H1 (cell line): ENCODE data around the gene SHANK2. TPM values are rescaled to one million over a fixed set of nuclear protein-coding genes. Genes with fewer than 3 reads are reported as not detected.

Source experiments
- CTCF ChIA-PET: fragments of 300-600 bp; sonication (Branson Sonifier 250); formaldehyde crosslinking; loops from one replicate; lab custom pipeline; 2021; ENCODE audit not compliant: partially characterized antibody; lab: Charles Lee
- POLR2A ChIA-PET: fragments of 300-600 bp; sonication (Branson Sonifier 250); formaldehyde crosslinking; loops from one replicate; lab custom pipeline; 2021; ENCODE audit warnings: inconsistent platforms; ENCODE audit not compliant: partially characterized antibody; lab: Charles Lee
- DNase-seq, 2 experiments: peaks; one replicate each; pipeline versions ENCODE4 v3.0.0 to v3.0.0-alpha.2; 2010 to 2022; ENCODE audit warnings: low spot score in 2 of 2, low read depth in 1 of 2, mixed read lengths in 1 of 2
- FAIRE-seq: peaks from 2 replicates; lab custom pipeline; 2011; peaks lifted over from hg19 to GRCh38; lab: Jason Lieb, UNC
- H2AFZ ChIP-seq: 2 replicates; pipeline ENCODE4 v1.8.1; 2012; ENCODE audit warnings: low read length, inconsistent platforms
- H2AK5ac ChIP-seq: 2 replicates; pipeline ENCODE4 v1.6.1; 2013; ENCODE audit warnings: low read depth, low read length
- H2BK120ac ChIP-seq: replicated peaks from 2 replicates; pipeline ENCODE3; 2013; ENCODE audit warnings: low read depth, low read length, inconsistent platforms
- H2BK12ac ChIP-seq: 2 replicates; pipeline ENCODE4 v1.6.1; 2013; ENCODE audit warnings: low read depth, low read length
- H2BK15ac ChIP-seq: 2 replicates; pipeline ENCODE4 v1.6.1; 2013; ENCODE audit warnings: low read length
- H2BK20ac ChIP-seq: 2 replicates; pipeline ENCODE4 v1.6.1; 2013; ENCODE audit warnings: low read length
- H2BK5ac ChIP-seq: 2 replicates; pipeline ENCODE4 v1.6.1; 2013; ENCODE audit warnings: low read depth, low read length
- H3K14ac ChIP-seq: 2 replicates; pipeline ENCODE4 v1.6.1; 2013; ENCODE audit warnings: inconsistent platforms; ENCODE audit not compliant: insufficient read length
- H3K18ac ChIP-seq: 2 replicates; pipeline ENCODE4 v1.6.1; 2013; ENCODE audit warnings: low read length; ENCODE audit errors: extremely low read depth
- H3K23ac ChIP-seq: 2 replicates; pipeline ENCODE4 v1.6.1; 2013; ENCODE audit warnings: inconsistent platforms; ENCODE audit not compliant: insufficient read length
- H3K23me2 ChIP-seq: 2 replicates; pipeline ENCODE4 v1.6.1; 2013; ENCODE audit warnings: low read depth, low read length
- H3K27ac ChIP-seq: 2 replicates; pipeline ENCODE4 v1.6.1; 2011; ENCODE audit warnings: low read depth, low read length, inconsistent platforms
- H3K27me3 ChIP-seq, 4 experiments: replicated peaks in 1 of 4; 1 replicate in 1 of 4; 2 replicates in 3 of 4; pipeline versions ENCODE4 v1.6.1 to v1.8.1; 2011 to 2013; ENCODE audit warnings: low read length in 3 of 4, mild to moderate bottlenecking in 3 of 4, inconsistent platforms in 2 of 4, mixed read lengths in 2 of 4, moderate library complexity in 1 of 4; ENCODE audit not compliant: control insufficient read depth in 3 of 4, insufficient read depth in 3 of 4; ENCODE audit errors: extremely low read depth in 1 of 4
- H3K36me3 ChIP-seq, 4 experiments: 2 replicates each; pipeline versions ENCODE4 v1.6.1 to v1.8.1; 2011 to 2013; ENCODE audit warnings: mild to moderate bottlenecking in 4 of 4, low read length in 3 of 4, moderate library complexity in 2 of 4, control low read depth in 1 of 4, inconsistent platforms in 1 of 4; ENCODE audit not compliant: insufficient read depth in 4 of 4, control insufficient read depth in 2 of 4
- H3K4ac ChIP-seq: replicated peaks from 2 replicates; pipeline ENCODE3; 2013; ENCODE audit warnings: low read length, low read depth, mixed read lengths, inconsistent platforms; ENCODE audit not compliant: insufficient read length
- H3K4me1 ChIP-seq, 4 experiments: replicated peaks in 1 of 4; 1 replicate in 1 of 4; 2 replicates in 3 of 4; pipeline versions ENCODE4 v1.6.1 to v1.8.1; 2011 to 2013; ENCODE audit warnings: low read length in 3 of 4, inconsistent platforms in 2 of 4, mixed read lengths in 1 of 4; ENCODE audit not compliant: insufficient read depth in 4 of 4, control insufficient read depth in 3 of 4
- H3K4me2 ChIP-seq, 2 experiments: 2 replicates each; pipeline versions ENCODE4 v1.6.1 to v1.8.1; 2011 to 2013; ENCODE audit warnings: low read depth in 2 of 2, low read length in 2 of 2, control low read depth in 1 of 2, inconsistent platforms in 1 of 2, mild to moderate bottlenecking in 1 of 2; ENCODE audit not compliant: insufficient read depth in 1 of 2
- H3K4me3 ChIP-seq, 4 experiments: fragments of 200-600, 300-600 bp in 1 of 4; sonication (generic), shearing (Covaris generic), sonication (Bioruptor Twin) in 1 of 4; 2 replicates each; pipeline versions ENCODE4 v1.5.1 to v1.8.1; 2011 to 2016; ENCODE audit warnings: low read length in 4 of 4, low read depth in 3 of 4, control low read depth in 2 of 4, inconsistent platforms in 2 of 4, mild to moderate bottlenecking in 2 of 4, mixed read lengths in 1 of 4, moderate library complexity in 1 of 4; ENCODE audit not compliant: insufficient read depth in 2 of 4; ENCODE audit errors: extremely low read depth in 1 of 4
- H3K56ac ChIP-seq: replicated peaks from 2 replicates; pipeline ENCODE3; 2013; ENCODE audit warnings: low read depth, mild to moderate bottlenecking, mixed read lengths, low read length, inconsistent platforms; ENCODE audit not compliant: insufficient read length
- H3K79me1 ChIP-seq: 2 replicates; pipeline ENCODE4 v1.6.1; 2013; ENCODE audit warnings: low read depth, low read length, control low read depth
- H3K79me2 ChIP-seq, 2 experiments: 2 replicates each; pipeline versions ENCODE4 v1.6.1 to v1.8.1; 2012 to 2013; ENCODE audit warnings: low read length in 2 of 2, mild to moderate bottlenecking in 2 of 2, inconsistent platforms in 1 of 2; ENCODE audit not compliant: insufficient read depth in 2 of 2, control insufficient read depth in 1 of 2
- H3K9ac ChIP-seq, 4 experiments: replicated peaks in 1 of 4; 1 replicate in 1 of 4; 2 replicates in 3 of 4; pipeline versions ENCODE4 v1.6.1 to v1.8.1; 2011 to 2013; ENCODE audit warnings: low read depth in 3 of 4, low read length in 3 of 4, control low read depth in 2 of 4, mild to moderate bottlenecking in 2 of 4, moderate library complexity in 2 of 4, inconsistent platforms in 1 of 4; ENCODE audit errors: extremely low read depth in 1 of 4
- H3K9me3 ChIP-seq, 2 experiments: 2 replicates each; pipeline versions ENCODE4 v1.6.1 to v1.8.1; 2012 to 2013; ENCODE audit warnings: mild to moderate bottlenecking in 2 of 2, moderate library complexity in 2 of 2, control low read depth in 1 of 2, inconsistent platforms in 1 of 2, low read depth in 1 of 2, low read length in 1 of 2, mixed read lengths in 1 of 2; ENCODE audit not compliant: insufficient read depth in 2 of 2
- H4K20me1 ChIP-seq, 2 experiments: replicated peaks in 1 of 2; 2 replicates each; pipeline versions ENCODE3 to v1.8.1; 2011 to 2013; ENCODE audit warnings: inconsistent platforms in 2 of 2, low read length in 2 of 2, mild to moderate bottlenecking in 1 of 2; ENCODE audit not compliant: insufficient read depth in 2 of 2, control insufficient read depth in 1 of 2
- H4K5ac ChIP-seq: 2 replicates; pipeline ENCODE4 v1.6.1; 2013; ENCODE audit warnings: low read length, low read depth, mixed read lengths, inconsistent platforms; ENCODE audit not compliant: insufficient read length
- H4K8ac ChIP-seq: 2 replicates; pipeline ENCODE4 v1.8.0; 2013; ENCODE audit warnings: mild to moderate bottlenecking, moderate library complexity, low read length, inconsistent platforms; ENCODE audit not compliant: insufficient read depth; ENCODE audit errors: extremely low read depth
- H4K91ac ChIP-seq: replicated peaks from 2 replicates; pipeline ENCODE3; 2013; ENCODE audit warnings: low read length, mixed read lengths, inconsistent platforms; ENCODE audit not compliant: insufficient read length
- BRCA1 ChIP-seq: IDR thresholded peaks from 2 replicates; pipeline ENCODE4 v1.6.1; 2012; ENCODE audit warnings: low read depth, low read length, improper control_type of control experiment
- CBX5 ChIP-seq: fragments of 300-800, 300-1000 bp; sonication (generic); IDR thresholded peaks from 2 replicates; pipeline ENCODE4 v1.7.1; 2016; ENCODE audit warnings: antibody characterized with exemption, low read length, low read depth
- CHD2 ChIP-seq: IDR thresholded peaks from 2 replicates; pipeline ENCODE4 v1.6.1; 2012; ENCODE audit warnings: low read length, improper control_type of control experiment
- EGR1 ChIP-seq: IDR thresholded peaks from 2 replicates; pipeline ENCODE4 v1.6.1; 2011; ENCODE audit warnings: low read depth, low read length, borderline replicate concordance
- EZH2 ChIP-seq: fragments of 200-600 bp; sonication (generic); IDR thresholded peaks from 2 replicates; pipeline ENCODE4 v1.7.1; 2012; ENCODE audit warnings: low read depth, mild to moderate bottlenecking, moderate library complexity, low read length, inconsistent platforms; ENCODE audit not compliant: severe bottlenecking
- GABPA ChIP-seq: IDR thresholded peaks from 2 replicates; pipeline ENCODE4 v1.6.1; 2011; ENCODE audit warnings: mild to moderate bottlenecking, low read length, moderate library complexity, borderline replicate concordance; ENCODE audit not compliant: insufficient read depth
- JUN ChIP-seq: IDR thresholded peaks from 2 replicates; pipeline ENCODE4 v1.6.1; 2011; ENCODE audit warnings: low read depth, mild to moderate bottlenecking, improper control_type of control experiment, low read length
- KDM1A ChIP-seq: fragments of 200-600, 300-600 bp; sonication (generic); IDR thresholded peaks from 2 replicates; pipeline ENCODE4 v1.7.1; 2016; ENCODE audit warnings: mild to moderate bottlenecking, low read length, borderline replicate concordance
- MAFK ChIP-seq: IDR thresholded peaks from 2 replicates; pipeline ENCODE4 v1.6.1; 2012; ENCODE audit warnings: low read depth, mild to moderate bottlenecking, improper control_type of control experiment, low read length
- MAX ChIP-seq: IDR thresholded peaks from 2 replicates; pipeline ENCODE4 v1.6.1; 2012; ENCODE audit warnings: inconsistent platforms
- SP1 ChIP-seq: IDR thresholded peaks from 2 replicates; pipeline ENCODE4 v1.6.1; 2011; ENCODE audit warnings: low read depth, low read length
- SP2 ChIP-seq: IDR thresholded peaks from 2 replicates; pipeline ENCODE4 v1.6.1; 2012; ENCODE audit warnings: mild to moderate bottlenecking, low read length, inconsistent platforms
- SRF ChIP-seq: IDR thresholded peaks from 2 replicates; pipeline ENCODE4 v1.6.1; 2011; ENCODE audit warnings: mild to moderate bottlenecking, low read depth, low read length, moderate library complexity
- YY1 ChIP-seq: IDR thresholded peaks from 2 replicates; pipeline ENCODE4 v1.6.1; 2011; ENCODE audit warnings: low read depth, mild to moderate bottlenecking, low read length
- WGBS, 2 experiments: shearing (Covaris generic) in 1 of 2; methylation state at CpG; one replicate each; pipeline versions ENCODE4 v1.1.6 to v1.1.7; 2013 to 2015; ENCODE audit warnings: low lambda C conversion rate in 2 of 2, mixed read lengths in 2 of 2, inconsistent platforms in 1 of 2, low coverage in 1 of 2, missing lambda C conversion rate in 1 of 2; ENCODE audit not compliant: insufficient replicate concordance in 2 of 2, insufficient coverage in 1 of 2, insufficient read length in 1 of 2; ENCODE audit errors: extremely low coverage in 1 of 2, missing lambda C conversion rate in 1 of 2; 5-methylcytosine and 5-hydroxymethylcytosine counted together
- polyA plus RNA-seq, 7 experiments: library from polyadenylated mRNA; depleted of rRNA in 3 of 7; stranded (reverse) in 5 of 7; unstranded in 2 of 7; fragments of >200 nt in 5 of 7; fragments of 200-250 nt in 2 of 7; gene quantifications; 1 replicate in 5 of 7; 2 replicates in 1 of 7; 4 replicates in 1 of 7; pipeline versions ENCODE4 v1.2.1 to v1.2.3, GENCODE V29; 2011 to 2013; ENCODE audit warnings: missing spikeins in 2 of 7, mixed read lengths in 2 of 7
- total RNA-seq: library from RNA; stranded (reverse); fragmentation: NEBNext Ultra II Directional; extraction: Animal tissue kit (Norgen Biotek cat#: 25700); gene quantifications from 2 replicates; pipeline ENCODE4 v1.2.1, GENCODE V29; 2021

Gene SHANK2
- total and polyA plus RNA-seq, 2 of the 8 experiments (the other 6 are each of a cell fraction or from before 2014, with no cell fraction given), result 10.1 to 54.2 TPM

GRCh38 chr11:71267807-71268421 lies 15.5 kb upstream of the SHANK2 start:
- no peaks in the 10 kb centered on the region for H3K79me2 ChIP-seq
- no peak for FAIRE-seq
- no peak overlapping the region for H2BK15ac ChIP-seq
- peak in 1 of 2 experiments; percentile 41 for DNase-seq
- H3K4me3 ChIP-seq, result no peak overlapping the region
- no peak overlapping the region for H4K5ac ChIP-seq
- H3K23ac ChIP-seq, result no peak overlapping the region
- peak overlapping the region; percentile 60; the same call in 1 of the 2 replicates for H2BK12ac ChIP-seq
- ChIA-PET POLR2A (interaction anchor here (2.4 to 2.6 kb wide), 2 partner anchors 12 to 21 kb away, joined by 8 to 13 read pairs; no protein-coding TSS in a partner anchor), CTCF (interaction anchor here (0.8 to 1.0 kb wide), 2 partner anchors 9 to 35 kb away, joined by 3 to 4 read pairs; no protein-coding TSS in a partner anchor)
- no peak overlapping the region for H3K9ac ChIP-seq
- no peaks in the 10 kb centered on the region for H4K20me1 ChIP-seq
- no peaks in the 10 kb centered on the region for H3K36me3 ChIP-seq
- H3K4me1 ChIP-seq, result peaks cover 2 to 10% (median 5%) of the 10 kb centered on the region in 4 experiments
- H2AK5ac ChIP-seq, result no peak overlapping the region
- no peak overlapping the region for H3K27ac ChIP-seq
- H3K27me3 ChIP-seq, result no peaks in the 10 kb centered on the region; a peak in 2 of 7 replicates
- 80% methylated on average over 15 of the region's 15 CpGs; no CpG with 5 or more reads in 1 of the 2 experiments for WGBS, 2 experiments
- H3K9me3 ChIP-seq, result no peaks in the 10 kb centered on the region
- H4K8ac ChIP-seq, result 0 out of 2 replicates have a peak overlapping the region, but pooled peaks have one; percentile 41
- H3K14ac ChIP-seq, result no peak overlapping the region
- H3K18ac ChIP-seq, result no peak overlapping the region; the same call in 1 of the 2 replicates
- H3K4me2 ChIP-seq, result no peak overlapping the region
- H2BK120ac ChIP-seq, result no peak overlapping the region
- no peak overlapping the region for H3K56ac ChIP-seq
- no peak overlapping the region for H4K91ac ChIP-seq
- H3K4ac ChIP-seq, result no peak overlapping the region
- H2BK5ac ChIP-seq, result no peak overlapping the region
- H2BK20ac ChIP-seq, result no peak overlapping the region
- H3K23me2 ChIP-seq, result 0 out of 2 replicates have a peak, but pooled peaks cover 2% of the 10 kb centered on the region
- H3K79me1 ChIP-seq, result no peaks in the 10 kb centered on the region
- H2AFZ ChIP-seq, result no peak overlapping the region
- TF ChIP-seq SRF (no peak), MAX (no peak), CBX5 (no peak), BRCA1 (no peak), YY1 (no peak), CHD2 (no peak), EZH2 (no peak), MAFK (no peak), EGR1 (no peak), KDM1A (no peak), SP1 (no peak), GABPA (no peak), SP2 (no peak), JUN (no peak)
